GM18520 (cell line): ENCODE data around the gene CC2D1A.
"Not testable (repeated sequence)": the region's sequence is repeated elsewhere in the genome, so short reads cannot be mapped to it uniquely, and the experiment has no call there.

Experiments
- ATAC-seq: cut with Tn5 transposase; IDR thresholded peaks from one replicate; pipeline ENCODE4 v1.9.1; 2021; ENCODE audit not compliant: unreplicated experiment

Gene CC2D1A

DNA sequence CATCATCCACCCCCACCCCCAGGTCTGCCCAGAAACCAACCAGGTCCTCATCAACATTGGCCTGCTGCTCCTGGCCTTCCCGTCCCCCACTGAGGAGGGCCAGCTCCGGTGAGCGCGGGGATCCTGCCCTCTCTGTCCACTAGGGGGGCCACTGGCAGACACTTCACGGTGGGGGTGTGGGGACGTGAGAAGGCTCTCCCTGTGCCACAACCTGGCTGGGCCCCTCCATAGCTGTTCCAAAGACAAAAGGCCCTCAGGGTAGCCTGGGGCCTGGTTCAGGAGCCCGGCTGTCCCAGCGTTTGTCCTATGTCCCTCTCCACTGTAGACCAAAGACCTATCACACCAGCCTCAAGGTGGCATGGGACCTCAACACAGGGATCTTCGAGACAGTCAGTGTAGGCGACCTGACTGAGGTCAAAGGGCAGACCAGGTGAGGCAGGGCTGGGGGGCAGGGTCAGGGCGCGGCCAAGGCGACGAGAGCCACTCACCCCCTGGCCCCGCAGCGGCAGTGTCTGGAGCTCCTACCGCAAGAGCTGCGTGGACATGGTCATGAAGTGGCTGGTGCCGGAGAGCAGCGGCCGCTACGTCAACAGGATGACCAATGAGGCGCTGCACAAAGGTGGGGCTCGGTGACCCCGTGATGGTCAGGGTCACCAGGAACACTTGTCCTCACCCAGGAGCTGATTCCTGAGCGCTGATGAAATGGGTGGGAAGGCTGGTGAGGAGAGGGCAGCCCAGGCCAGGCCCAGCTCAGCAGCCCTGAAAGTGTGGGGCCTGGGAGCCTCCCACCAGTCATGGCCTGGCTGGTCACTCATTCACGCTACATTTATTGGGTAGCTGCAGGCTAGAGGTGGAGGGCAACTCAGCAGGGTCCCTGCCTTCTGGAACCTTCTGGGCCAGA lies 54.2 kb downstream of the CC2D1A start:
- ATAC-seq: no peak

DNA sequence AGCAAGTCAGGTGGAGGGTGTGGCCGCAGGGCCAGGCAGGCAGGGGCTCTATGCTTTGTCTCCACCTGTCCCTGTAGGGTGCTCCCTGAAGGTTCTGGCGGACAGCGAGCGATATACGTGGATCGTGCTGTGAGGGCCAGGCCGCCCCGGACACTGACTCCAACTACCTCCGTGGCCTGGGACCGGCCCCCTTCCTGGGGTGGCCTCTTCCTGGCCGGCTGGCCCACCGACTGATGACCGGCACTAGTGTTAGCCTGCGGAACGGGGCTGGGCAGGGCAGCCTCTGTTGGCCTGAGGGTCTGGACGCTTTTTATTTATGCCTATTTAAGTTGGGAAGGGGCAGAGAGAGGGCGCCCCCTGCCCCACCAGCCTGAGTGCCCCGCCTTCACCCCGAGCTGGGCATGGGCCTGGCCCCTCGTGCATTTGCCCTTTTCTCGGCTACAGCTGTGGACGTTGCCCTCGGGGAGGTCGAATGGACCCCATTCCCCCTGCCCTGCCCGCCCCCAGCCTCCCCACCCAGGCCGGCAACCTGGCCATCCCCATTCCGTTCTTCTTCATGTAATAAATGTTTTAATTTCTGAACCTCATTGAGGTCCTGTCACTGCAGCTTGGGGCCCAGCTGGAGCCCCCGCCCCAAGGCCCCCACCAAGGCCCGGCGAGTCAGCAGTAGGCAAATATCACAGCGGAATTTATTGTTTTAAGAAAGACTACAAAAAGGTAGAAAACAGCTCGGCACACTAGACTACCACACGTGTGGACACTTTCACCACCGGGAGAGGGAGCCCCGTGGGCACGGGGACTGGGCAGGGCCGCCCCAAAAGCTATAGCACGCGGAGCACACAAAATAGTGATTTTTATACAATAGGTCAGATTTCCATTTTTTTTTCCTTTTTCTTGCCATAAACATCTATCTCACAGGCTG lies 55.1 kb downstream of the CC2D1A start:
- no peak for ATAC-seq

DNA sequence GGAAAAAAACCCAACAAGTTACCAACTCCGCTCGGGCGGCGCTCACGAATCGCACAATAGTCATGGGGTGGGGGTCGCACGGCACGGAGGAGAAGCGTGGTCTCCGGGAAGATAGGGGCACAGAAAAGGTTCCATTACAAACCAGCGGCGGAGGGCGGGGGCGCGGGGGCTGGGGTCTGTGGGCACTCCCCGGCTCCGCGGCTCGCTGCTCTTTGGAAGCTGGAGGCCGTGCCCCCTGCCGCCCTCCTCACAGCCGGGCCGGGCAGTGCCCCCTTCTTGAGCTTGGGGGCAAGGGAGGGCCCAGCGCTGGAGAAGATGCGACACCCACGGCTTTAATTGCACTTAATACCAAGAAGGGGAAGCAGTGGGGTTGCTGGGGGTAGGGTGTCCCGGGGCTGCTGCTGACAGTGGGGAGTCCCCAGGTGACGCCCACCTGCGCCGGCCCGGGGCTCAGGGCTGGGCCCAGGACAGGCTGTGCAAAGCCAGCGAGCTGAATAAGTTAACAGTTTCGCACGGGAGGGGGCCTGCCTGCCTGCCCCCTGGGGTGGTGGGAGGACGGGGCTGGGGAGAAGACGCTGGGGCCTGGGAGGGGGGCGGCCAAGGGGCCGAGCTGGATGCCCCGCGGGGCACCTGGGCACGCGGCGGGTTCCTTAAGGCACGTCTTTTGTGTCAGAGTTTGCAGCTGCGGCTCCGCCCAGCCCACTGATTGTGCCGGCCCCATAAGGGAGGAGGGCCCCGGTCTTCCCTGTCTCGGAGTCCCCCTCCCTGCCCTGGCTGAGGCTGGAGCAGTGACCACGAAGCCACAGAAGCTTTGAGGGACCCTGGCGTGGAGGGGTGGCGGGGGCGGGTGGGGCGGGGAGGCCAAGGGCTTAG lies 56.1 kb downstream of the CC2D1A start:
- no peak for ATAC-seq

DNA sequence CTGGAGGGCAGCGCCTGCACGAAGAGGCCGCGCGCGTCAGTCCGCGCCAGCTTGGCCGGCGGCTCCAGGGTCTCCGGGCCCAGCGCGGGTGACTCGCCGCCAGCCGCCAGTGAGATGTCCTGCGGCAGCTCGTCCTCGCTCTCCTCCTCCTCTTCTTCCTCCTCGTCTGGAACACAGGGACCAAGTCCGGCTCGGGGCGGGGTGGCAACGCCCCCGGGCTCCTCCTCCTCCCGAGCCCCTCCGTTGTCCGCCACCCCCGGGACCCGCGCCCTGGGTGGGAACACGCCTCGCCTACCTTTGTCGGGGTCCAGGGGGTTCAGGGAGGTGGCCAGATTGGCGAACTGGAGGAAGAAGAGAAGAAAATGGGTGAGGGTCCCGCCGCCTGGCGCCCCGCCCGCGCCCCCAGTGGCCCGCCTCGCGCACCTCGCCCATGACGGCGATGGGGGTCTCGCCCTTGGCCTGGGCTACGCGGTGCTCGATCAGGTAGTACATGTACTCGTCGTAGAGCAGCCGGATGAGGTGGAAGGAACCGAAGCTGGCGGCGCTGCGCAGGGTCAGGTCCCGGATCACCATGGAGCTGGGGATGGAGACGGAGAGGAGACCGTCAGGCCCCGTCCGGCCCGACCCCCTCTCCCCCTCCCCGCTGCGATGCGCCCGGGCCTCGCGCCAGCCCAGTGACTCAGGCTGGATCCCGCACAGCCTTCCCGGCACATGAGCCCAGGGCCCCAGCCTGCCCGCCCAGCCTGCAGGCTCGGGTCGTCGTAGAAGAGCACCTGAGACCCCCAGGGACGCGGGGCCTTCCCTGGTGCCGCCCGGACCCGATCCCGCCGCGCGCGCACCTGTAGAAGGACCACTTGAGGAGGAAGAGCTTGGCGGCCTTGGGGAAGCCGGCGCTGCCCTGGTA lies 57.0 kb downstream of the CC2D1A start:
- no peak for ATAC-seq

DNA sequence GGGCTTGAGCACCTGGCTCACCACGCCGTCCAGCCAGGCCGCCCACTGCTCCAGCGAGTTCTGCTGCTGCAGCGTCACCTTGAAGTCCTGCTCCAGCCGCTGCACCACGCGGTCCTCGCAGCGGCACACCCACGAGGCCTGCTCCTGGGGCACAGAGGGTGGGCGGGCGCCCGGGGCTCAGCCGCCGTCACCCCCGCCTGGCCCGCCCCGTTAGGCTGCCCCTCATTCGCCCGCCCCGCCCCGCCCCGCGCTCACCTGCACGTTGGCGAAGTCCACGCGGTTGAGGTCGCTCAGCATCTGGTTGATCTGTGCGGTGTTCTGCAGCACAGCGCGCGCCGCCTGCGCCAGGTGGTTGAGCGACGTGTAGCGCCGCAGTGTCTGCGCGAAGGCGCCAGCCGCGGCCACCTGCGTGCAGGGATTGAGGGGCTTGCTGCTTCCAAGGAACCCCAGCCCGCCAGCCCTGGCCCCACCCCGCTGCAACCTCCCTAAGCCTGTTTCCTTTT lies 57.7 kb downstream of the CC2D1A start:
- ATAC-seq: no peak

DNA sequence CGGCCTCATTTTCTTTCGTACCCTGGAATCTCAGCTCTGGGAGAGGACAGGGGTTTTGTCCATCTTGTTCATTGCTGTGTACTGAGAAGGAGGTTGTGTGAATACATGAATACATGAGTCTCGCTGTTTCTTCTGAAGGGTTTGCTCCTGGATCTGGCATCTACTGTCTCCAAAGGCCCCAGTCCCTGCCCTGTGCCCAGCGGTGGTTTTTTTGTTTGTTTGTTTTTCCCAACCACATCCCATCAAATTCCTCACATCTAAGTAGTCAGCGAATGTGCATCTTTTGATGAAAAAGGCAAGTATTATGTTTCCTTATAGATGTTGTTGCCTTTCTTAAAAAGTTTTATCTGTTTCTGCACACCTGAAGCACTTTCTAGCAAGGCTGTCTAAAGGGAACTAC lies 58.8 kb downstream of the CC2D1A start:
- no peak for ATAC-seq

DNA sequence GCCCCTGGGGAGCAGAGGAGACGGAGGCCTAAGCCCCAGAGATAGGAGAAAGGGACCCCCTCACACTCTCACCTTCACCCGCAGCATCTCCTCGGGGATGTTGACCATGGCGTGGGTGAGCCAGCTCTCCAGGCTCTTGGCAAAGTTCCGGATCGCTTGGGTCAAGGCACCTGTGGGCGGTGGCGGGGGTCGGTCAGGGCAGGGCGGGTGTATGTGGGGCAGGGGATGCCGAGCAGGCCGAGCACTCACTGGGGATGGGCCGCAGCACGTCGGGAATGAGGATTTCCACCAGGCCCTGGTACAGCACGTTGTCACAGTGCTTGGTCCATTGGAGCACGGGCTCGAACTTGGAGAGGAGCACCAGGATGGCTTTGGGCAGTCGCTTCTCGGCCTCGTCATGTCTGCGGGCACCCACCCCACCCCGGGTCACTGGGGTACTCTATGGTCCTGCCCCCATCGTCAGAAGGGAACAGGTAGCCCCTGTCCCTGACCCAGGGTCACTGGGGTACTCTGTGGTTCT lies 59.4 kb downstream of the CC2D1A start:
- ATAC-seq: no peak

DNA sequence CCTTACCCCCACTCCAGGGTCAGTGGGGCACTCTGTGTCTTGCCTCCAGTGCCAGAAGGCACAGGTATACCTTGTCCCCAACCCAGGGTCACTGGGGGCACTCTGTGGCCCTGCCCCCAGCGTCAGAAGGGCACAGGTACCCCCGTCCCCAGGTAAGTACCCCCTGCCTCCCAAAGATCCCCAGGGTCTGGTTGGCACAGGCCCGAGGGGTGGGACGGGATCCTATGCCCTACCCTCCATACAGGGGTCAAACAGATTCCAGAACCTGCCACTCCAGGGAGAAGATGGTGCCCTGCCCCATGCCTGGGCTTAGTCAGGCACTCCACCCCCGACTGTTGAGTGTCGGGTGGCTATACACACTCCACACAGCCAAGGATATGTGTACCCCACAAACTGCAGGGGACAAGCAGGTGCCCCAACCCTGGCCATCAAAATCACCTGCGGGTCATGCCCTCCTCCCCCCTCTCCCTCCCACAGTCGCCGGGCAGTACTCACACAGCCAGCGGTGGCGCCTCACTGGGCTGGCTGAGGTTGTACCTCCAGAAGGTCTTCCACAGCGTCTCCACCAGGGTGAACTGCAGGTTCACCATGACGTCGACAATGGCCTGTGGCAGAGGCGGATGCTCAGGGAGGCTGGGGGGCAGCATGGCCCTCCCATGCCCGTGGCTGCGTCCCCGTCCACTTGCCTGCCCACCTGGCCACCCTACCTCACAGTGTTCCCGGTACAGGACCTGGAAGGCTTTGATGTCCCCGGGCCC lies 60.1 kb downstream of the CC2D1A start:
- no peak for ATAC-seq

DNA sequence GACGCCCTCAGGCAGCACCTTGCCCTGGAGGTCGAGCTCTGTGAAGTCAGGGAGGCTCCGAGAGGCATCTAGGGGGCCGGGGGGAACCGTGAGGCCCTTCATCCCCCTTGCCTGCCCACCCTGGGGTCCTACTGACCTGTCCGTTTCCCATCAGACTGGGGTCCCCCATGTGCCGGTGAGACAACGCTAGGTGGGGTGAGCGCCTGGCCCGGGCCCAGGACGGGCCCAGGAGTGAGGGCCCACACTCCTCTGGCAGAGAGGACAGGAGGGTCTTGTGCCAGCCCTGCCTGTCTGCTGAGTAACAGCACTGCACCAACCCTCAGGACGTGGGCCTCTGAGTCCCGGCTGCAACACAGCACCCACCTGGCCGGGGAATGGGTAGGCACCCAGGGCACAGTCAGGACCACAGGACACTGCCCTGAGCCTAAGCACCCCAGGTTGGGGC lies 60.7 kb downstream of the CC2D1A start:
- no peak for ATAC-seq

DNA sequence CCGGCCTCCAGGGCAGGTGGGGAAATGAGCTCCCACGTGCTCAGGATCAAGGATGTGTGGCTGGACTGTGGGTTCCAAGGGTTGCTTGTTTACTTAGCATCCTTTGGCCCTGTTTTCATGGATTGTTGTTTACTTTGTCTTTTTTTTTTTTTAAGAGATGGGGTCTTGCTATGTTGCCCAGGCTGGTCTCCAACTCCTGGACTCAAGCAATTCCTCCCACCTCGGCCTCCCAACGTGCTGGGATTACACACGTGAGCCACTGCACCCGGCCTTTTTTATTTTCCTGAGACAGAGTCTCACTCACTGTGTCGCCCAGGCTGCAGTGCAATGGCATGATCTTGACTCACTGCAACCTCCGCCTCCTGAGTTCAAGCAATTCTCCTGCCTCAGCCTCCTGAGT lies 61.2 kb downstream of the CC2D1A start:
- ATAC-seq: not testable (repeated sequence)

DNA sequence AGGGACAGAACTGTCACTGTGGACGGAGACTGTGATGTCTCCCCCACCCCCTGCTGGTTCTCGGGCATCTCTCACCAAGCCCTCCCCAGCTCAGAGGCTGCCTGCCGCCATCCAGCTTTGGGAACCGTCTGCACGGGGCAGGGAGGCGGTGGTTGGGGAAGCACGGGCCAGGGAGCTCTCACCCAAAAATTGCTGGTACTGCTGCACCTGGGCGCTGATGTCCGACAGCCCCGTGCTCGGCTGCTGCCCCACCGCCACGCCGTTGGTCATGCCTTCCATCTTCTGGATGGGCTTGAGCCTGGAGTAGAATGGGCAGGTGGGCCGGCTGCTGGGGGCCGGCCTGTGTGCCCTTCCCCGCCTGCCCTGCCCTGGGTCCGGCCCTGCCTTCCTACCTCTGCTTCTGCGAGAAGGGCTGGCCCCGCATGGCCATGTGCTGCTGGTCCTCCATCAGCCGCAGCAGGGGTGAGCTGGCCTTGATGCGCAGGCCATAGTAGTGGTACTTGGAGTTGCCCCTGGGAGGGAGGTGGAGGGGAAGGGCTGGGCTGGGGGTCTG lies 62.5 kb downstream of the CC2D1A start:
- ATAC-seq: no peak

DNA sequence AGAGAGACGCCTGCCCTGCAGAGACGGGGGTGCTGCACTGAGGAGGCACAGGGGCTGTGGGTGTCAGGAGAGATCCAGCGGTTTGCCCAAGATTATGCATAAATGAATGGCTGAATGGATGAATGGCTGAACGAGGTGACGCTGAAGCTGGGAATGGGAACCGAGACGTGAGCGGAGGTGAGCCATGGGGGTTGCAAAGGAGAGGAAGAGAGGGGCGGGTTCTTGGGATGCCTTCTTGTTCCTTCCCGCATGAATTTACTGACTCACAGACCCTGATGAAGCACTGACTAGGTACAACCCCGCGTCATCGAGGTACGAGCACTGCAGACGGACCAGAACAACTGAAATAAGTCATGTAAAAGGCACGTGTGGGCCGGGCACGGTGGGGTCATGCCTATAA lies 63.0 kb downstream of the CC2D1A start:
- ATAC-seq: no peak

DNA sequence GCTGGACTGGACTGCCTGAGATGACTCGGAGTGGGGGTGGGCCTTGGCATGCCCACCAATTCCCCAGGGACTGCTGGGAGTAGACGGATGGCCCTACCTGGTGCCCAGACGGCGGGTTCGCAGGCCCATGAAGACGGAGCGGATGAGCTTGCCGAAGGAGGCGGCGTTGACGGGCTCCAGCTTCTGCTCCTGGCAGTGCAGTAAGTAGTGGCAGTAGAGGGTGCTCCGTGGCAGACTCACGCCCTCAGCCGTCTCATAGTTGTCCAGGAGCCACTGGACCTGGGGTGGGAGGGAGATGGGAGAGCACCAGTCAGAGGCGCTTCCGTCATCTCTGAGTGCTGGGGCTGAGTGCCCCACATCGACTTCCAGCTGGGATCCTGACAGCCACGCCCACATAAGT lies 63.9 kb downstream of the CC2D1A start:
- ATAC-seq: no peak

DNA sequence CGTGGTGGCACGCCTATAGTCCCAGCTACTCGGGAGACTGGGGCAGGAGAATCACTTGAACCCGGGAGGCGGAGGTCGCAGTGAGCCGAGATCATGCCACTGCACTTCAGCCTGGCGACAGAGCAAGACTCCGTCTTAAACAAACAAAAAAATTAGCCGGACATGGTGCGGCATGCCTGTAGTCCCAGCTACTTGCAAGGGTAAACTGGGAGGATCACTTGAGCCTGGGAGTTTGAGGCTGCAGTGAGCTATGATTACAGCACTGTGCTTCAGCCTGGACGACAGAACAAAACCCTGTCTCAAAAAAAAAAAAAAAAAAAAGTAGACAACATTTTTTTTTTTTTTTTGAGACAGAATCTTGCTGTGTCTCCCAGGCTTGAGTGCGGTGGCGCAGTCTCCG lies 65.9 kb downstream of the CC2D1A start:
- ATAC-seq: not testable (repeated sequence)

DNA sequence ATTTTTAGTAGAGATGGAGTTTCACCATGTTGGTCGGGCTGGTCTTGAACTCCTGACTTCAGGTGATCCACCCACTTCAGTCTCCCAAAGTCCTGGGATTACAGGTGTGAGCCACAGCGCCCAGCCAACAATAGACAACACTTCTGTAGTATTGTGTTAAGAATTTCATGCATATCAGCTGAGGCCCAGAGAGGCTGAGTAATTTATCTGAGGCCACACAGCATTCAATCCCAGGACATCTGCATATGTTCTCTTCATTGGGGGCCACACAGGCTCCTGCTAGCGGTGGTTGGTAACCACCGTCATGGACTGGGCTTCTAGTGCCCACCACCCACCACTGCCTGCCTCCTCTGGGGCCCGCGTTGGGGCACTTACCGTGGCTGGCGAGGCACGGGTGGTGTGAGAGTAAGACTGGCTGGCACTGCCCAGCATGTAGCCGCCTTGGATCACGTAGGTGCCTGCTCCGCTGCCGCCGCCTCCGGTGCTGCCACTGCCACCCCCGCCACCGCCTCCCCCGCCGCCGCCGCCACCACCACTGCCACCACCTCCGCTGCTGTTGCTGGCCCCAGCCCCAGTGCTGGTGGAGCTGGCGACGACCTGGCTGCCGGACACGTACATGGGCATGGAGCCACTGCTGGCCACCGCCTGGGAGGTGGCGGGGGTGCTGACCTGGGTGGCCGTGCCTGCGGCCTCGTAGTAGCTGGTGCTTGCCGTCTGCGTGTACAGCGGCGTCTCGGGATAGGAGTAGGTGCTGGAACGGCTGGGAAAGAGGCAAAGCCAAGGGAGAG lies 66.6 kb downstream of the CC2D1A start:
- ATAC-seq: no peak

DNA sequence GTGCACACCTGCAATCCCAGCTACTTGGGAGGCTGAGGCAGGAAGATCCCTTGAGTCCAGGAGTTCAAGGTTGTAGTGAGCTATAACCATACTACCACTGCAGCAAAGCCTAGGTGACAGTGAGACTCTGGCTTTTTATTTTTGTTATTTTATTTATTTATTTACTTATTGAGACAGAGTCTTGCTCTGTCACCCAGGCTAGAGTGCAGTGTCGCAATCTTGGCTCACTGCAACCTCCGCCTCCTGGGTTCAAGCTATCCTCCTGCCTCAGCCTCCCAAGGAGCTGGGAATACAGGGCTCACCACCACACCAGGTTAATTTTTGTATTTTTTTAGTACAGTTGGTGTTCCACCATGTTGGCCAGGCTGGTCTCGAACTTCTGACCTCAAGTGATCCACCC lies 67.5 kb downstream of the CC2D1A start:
- ATAC-seq: not testable (repeated sequence)

DNA sequence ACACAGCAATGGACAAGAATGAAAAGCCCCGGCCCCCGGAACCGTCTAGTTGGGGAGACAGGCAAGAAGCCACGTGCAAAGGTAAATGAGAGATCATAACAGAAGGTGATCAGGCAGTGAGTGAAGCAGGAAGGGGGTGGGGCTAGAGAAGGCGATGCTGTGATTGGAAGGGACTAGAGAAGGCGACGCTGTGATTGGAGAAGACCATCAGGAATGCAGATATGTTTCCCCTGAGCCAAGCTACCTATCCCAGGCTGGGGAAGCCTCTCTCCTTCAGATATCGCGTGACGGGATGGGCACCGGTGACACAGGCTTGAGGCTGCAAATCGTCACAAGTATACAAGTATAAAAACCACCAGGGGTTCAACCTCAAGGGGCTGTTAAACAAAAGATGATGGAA lies 68.1 kb downstream of the CC2D1A start:
- ATAC-seq: no peak

DNA sequence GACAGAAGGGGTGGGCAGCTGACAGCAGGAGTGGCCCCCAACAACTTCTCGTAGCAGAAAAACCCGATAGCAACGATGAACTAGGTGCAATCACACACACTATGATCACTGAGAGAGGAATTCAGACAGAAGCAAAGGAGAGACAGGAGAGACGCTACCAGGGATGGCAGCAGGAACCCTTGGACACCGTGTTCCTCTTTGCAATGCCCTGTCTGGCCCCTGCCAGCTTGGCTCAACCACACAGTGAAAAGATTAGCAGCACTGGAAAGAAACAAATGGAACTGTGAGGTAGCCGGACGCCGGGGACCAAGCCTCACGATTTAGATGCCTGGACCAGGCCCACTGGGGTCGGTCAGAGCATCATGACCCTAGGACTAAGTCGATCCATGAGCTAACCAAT lies 69.9 kb downstream of the CC2D1A start:
- no peak for ATAC-seq
